GM18505 (cell line): ENCODE data around the gene AMBP.

Experiments used
- ATAC-seq: cut with Tn5 transposase; IDR thresholded peaks from one replicate; pipeline ENCODE4 v1.9.1; 2021; ENCODE audit not compliant: unreplicated experiment
- POLR2A ChIP-seq: IDR thresholded peaks from 4 replicates; pipeline ENCODE4 v1.6.1; 2011; ENCODE audit warnings: borderline replicate concordance; ENCODE audit not compliant: insufficient read depth, insufficient read length; ENCODE audit errors: extremely low read depth

Gene AMBP

GRCh38 chr9:114034196-114034595 lies 43.9 kb downstream of the AMBP start:
- TF ChIP-seq POLR2A = no peak
- no peak for ATAC-seq

- no peak for ATAC-seq
- TF ChIP-seq POLR2A = no peak
Measured at GRCh38 chr9:114033397-114034103, 44.5 kb downstream of the AMBP start.

- TF ChIP-seq POLR2A = no peak
- ATAC-seq = no peak
Measured at GRCh38 chr9:114031948-114032840, 45.9 kb downstream of the AMBP start.

GRCh38 chr9:114031037-114031630 lies 47.0 kb downstream of the AMBP start:
- no peak for ATAC-seq
- no peak for TF ChIP-seq POLR2A

GRCh38 chr9:114030364-114030763 lies 47.7 kb downstream of the AMBP start:
- TF ChIP-seq POLR2A = no peak
- no peak for ATAC-seq

GRCh38 chr9:114029311-114030170 lies 48.6 kb downstream of the AMBP start:
- no peak for TF ChIP-seq POLR2A
- ATAC-seq = no peak

GRCh38 chr9:114028646-114029045 lies 49.5 kb downstream of the AMBP start:
- ATAC-seq = no peak
- no peak for TF ChIP-seq POLR2A

GRCh38 chr9:114027863-114028465 lies 50.1 kb downstream of the AMBP start:
- no peak for ATAC-seq
- TF ChIP-seq POLR2A = no peak

GRCh38 chr9:114027159-114027862 lies 50.8 kb downstream of the AMBP start:
- ATAC-seq = no peak
- TF ChIP-seq POLR2A = no peak

GRCh38 chr9:114026335-114026734 lies 51.8 kb downstream of the AMBP start:
- TF ChIP-seq POLR2A = no peak
- no peak for ATAC-seq

- no peak for ATAC-seq
- no peak for TF ChIP-seq POLR2A
Measured at GRCh38 chr9:114025760-114026159, 52.3 kb downstream of the AMBP start.

GRCh38 chr9:114025196-114025753 lies 52.8 kb downstream of the AMBP start:
- TF ChIP-seq POLR2A = no peak
- ATAC-seq = no peak
